ENCODE results near the gene PRKCE. TPM values are rescaled to one million over a fixed set of nuclear protein-coding genes. Genes with fewer than 3 reads are reported as not detected.

The PRKCE gene
- total RNA-seq, 4 donors from 2014 or later: 5.9 to 21.2 (median 18.5) TPM

GRCh38 chr2:46036929-46037328, 385.5 kb downstream of the PRKCE start:
- H3K4me1 ChIP-seq: peaks cover 0 to 14% (median 0%) of the 10 kb centered on the region in 3 donors
- no peaks in the 10 kb centered on the region for H3K27me3 ChIP-seq
- H3K36me3 ChIP-seq: no peaks in the 10 kb centered on the region
- H3K4me3 ChIP-seq: no peak overlapping the region
- TF ChIP-seq POLR2AphosphoS5 (IDR thresholded peaks at IDR 0.05) (no peak), EP300 (IDR thresholded peaks at IDR 0.05) (no peak), POLR2A (IDR thresholded peaks at IDR 0.05) (no peak)
- TF ChIP-seq, protein P1, sequence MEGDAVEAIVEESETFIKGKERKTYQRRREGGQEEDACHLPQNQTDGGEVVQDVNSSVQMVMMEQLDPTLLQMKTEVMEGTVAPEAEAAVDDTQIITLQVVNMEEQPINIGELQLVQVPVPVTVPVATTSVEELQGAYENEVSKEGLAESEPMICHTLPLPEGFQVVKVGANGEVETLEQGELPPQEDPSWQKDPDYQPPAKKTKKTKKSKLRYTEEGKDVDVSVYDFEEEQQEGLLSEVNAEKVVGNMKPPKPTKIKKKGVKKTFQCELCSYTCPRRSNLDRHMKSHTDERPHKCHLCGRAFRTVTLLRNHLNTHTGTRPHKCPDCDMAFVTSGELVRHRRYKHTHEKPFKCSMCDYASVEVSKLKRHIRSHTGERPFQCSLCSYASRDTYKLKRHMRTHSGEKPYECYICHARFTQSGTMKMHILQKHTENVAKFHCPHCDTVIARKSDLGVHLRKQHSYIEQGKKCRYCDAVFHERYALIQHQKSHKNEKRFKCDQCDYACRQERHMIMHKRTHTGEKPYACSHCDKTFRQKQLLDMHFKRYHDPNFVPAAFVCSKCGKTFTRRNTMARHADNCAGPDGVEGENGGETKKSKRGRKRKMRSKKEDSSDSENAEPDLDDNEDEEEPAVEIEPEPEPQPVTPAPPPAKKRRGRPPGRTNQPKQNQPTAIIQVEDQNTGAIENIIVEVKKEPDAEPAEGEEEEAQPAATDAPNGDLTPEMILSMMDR (IDR thresholded peaks at IDR 0.05): no peak
- ATAC-seq: no peak
- H3K27ac ChIP-seq: no peak overlapping the region
- no peaks in the 10 kb centered on the region for H3K9me3 ChIP-seq
- 89 to 98% methylated on average over 3 to 7 of the region's 7 CpGs for WGBS, 2 donors (ENCODE audit: low coverage in 1 of 2)

GRCh38 chr2:46039543-46040303, 388.2 kb downstream of the PRKCE start:
- no peak for ATAC-seq
- no peaks in the 10 kb centered on the region for H3K36me3 ChIP-seq
- TF ChIP-seq, protein P1 (IDR thresholded peaks at IDR 0.05): no peak
- TF ChIP-seq POLR2AphosphoS5 (IDR thresholded peaks at IDR 0.05): no peak
- no peak for TF ChIP-seq EP300 (IDR thresholded peaks at IDR 0.05)
- no peak for TF ChIP-seq POLR2A (IDR thresholded peaks at IDR 0.05)
- no peaks in the 10 kb centered on the region for H3K27me3 ChIP-seq
- H3K4me3 ChIP-seq: no peak overlapping the region
- WGBS, 2 donors (ENCODE audit: low coverage in 1 of 2): 70 to 82% methylated on average over 3 of the region's 4 CpGs
- H3K4me1 ChIP-seq: peaks cover 0 to 6% (median 0%) of the 10 kb centered on the region in 3 donors
- H3K9me3 ChIP-seq: no peaks in the 10 kb centered on the region
- H3K27ac ChIP-seq: no peak overlapping the region

DNA sequence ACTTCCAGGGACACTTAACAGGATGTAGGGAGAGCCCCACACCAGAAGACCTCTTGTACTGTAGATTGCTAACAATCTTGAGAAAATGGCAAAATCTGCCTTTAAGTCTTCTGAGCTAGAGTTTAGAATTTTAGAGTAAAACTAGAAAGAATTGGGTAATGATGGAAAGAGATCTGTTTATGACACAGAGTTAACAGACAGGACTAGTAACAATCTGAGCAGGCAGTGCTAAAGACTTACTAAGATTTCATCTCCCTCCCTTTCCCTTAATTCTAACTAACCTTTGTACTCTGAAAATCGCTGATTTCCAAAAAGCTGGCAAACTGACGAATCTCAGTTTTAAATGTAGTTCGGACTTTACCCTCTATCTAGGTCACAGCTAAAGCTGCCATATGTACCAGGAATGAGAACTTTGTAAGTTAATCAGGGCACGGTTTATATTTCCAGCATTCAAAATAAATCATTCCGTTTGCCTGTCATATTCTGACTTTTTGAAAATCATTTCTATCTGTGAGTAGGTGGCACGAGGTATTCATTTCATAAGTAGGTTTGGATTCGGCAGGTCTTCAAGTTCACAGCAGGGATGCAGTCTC, 389.2 kb downstream of the PRKCE start:
- TF ChIP-seq POLR2A (IDR thresholded peaks at IDR 0.05): no peak
- TF ChIP-seq, protein P1 (IDR thresholded peaks at IDR 0.05): no peak
- TF ChIP-seq EP300 (IDR thresholded peaks at IDR 0.05): no peak
- 96 to 97% methylated on average over 7 of the region's 7 CpGs for whole genome bisulfite sequencing, 2 donors (ENCODE audit: low coverage in 1 of 2)
- H3K4me1 ChIP-seq: peaks cover 0 to 6% (median 0%) of the 10 kb centered on the region in 3 donors
- no peaks in the 10 kb centered on the region for H3K9me3 ChIP-seq
- peaks cover 0 to 4% of the 10 kb centered on the region in 2 donors for H3K36me3 ChIP-seq
- H3K4me3 ChIP-seq: no peak overlapping the region
- no peak overlapping the region for H3K27ac ChIP-seq
- no peaks in the 10 kb centered on the region for H3K27me3 ChIP-seq
- ATAC-seq: no peak

GRCh38 chr2:46041434-46041833, 390.0 kb downstream of the PRKCE start:
- no peak overlapping the region for H3K4me3 ChIP-seq
- peaks cover 0 to 10% of the 10 kb centered on the region in 2 donors for H3K36me3 ChIP-seq
- H3K9me3 ChIP-seq: no peaks in the 10 kb centered on the region
- no peak overlapping the region for H3K27ac ChIP-seq
- no peak for TF ChIP-seq POLR2A (IDR thresholded peaks at IDR 0.05)
- H3K4me1 ChIP-seq: peaks cover 0 to 6% (median 0%) of the 10 kb centered on the region in 3 donors
- 64 to 76% methylated on average over 2 of the region's 2 CpGs for WGBS, 2 donors (ENCODE audit: low coverage in 1 of 2)
- no peak for ATAC-seq
- H3K27me3 ChIP-seq: no peaks in the 10 kb centered on the region

GRCh38 chr2:46042207-46042637, 390.7 kb downstream of the PRKCE start:
- Histone ChIP-seq H3K27ac (no peak overlapping the region), H3K4me3 (no peak overlapping the region), H3K27me3 (no peaks in the 10 kb centered on the region), H3K4me1 (peaks cover 0 to 6% (median 0%) of the 10 kb centered on the region in 3 donors), H3K9me3 (no peaks in the 10 kb centered on the region), H3K36me3 (peaks cover 0 to 14% of the 10 kb centered on the region in 2 donors)
- WGBS, 2 donors (ENCODE audit: low coverage in 1 of 2): 92 to 100% methylated on average over 1 to 4 of the region's 4 CpGs
- ATAC-seq: no peak
- TF ChIP-seq EP300 (IDR thresholded peaks at IDR 0.05) (no peak), POLR2AphosphoS5 (IDR thresholded peaks at IDR 0.05) (no peak), POLR2A (IDR thresholded peaks at IDR 0.05) (no peak)
- TF ChIP-seq, protein P1 (IDR thresholded peaks at IDR 0.05): no peak
